Activated CD4-positive, alpha-beta T cell treated with anti-CD3 and anti-CD28 coated beads, Interleukin-2, amount 50 U/mL, for 4 hours (primary cell): ENCODE measurements around the gene SLC12A1.

ENCODE experiments used
- DNase-seq, 2 experiments: peaks; one replicate each; pipeline ENCODE4 v3.0.0-alpha.2; 2020

The SLC12A1 gene

GRCh38 chr15:48244921-48245320 is 38.8 kb downstream of the SLC12A1 start:
- no peak for DNase-seq

DNA sequence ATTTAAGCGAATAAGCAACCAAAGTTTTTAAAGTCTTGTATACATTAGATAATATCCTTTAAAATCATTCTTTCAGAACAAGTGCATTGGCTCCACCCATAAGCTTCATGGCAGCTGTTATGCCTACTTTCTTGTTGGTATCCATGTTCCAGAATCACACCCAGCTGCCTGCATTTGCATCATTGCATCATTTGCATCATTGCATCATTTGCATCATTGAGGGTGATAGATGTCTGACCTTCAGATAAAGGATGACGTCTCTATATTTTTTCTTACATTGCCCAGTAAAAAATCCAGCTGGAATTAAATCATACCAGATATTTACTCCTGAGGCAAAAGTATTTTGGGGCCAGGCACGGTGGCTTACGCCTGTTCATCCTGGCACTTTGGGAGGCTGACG is 42.3 kb downstream of the SLC12A1 start:
- no peak for DNase-seq

DNA sequence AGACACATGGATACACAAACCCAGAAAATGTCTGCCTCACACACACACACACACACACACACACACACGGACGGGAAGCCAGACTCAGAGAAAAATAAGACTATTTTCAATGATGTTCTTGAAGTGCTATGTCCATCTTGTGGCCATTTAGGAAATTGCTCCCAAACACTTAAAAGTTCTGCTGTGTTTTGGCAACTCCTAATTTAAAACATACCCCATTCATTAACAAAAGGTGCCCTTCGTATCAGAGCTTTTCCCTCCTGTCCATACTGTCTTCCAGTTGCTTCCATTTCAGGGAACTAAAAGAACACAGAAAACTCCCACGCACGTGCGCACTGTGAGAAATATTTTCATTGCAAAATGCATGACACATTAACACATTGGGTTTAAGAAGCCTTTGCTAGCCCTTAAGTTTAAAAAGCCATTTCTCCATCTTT is 44.6 kb downstream of the SLC12A1 start:
- no peak for DNase-seq

DNA sequence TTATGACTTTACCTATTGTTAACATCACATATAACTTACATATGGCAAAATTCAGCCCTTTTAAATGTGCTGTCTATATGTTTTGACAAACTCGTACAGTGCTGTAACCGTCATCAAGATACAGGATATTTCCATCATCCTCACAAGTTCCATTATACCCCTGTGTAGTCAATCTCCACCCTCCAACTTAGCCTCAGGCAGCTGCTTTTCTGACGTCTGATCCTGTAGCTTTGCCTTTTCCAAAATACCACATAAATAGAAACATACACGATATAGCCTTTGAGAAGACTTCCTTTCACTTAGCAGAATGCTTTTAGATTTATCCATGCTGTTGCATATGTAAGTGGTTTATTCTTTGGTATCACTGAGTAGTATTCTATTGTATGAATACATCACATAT is 47.1 kb downstream of the SLC12A1 start:
- no peak for DNase-seq

DNA sequence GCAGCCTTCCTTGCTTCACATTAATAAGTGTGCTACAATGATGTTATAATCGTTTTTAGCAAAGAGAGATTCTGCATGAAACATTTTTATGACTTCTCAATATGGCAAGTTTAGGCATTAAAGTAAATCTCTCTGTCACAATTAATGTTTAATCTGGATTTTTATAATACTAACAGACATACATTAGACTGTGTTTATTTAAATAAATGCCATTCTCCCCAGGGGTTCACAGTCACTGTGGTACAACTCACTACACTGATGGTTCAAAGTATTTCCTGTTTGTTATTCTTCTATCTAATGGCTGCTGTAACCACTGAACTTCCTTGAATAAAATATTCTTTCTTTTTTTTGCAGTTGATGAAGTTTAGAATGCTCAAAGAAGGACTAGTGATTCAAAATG is 59.0 kb downstream of the SLC12A1 start:
- DNase-seq, result no peak

DNA sequence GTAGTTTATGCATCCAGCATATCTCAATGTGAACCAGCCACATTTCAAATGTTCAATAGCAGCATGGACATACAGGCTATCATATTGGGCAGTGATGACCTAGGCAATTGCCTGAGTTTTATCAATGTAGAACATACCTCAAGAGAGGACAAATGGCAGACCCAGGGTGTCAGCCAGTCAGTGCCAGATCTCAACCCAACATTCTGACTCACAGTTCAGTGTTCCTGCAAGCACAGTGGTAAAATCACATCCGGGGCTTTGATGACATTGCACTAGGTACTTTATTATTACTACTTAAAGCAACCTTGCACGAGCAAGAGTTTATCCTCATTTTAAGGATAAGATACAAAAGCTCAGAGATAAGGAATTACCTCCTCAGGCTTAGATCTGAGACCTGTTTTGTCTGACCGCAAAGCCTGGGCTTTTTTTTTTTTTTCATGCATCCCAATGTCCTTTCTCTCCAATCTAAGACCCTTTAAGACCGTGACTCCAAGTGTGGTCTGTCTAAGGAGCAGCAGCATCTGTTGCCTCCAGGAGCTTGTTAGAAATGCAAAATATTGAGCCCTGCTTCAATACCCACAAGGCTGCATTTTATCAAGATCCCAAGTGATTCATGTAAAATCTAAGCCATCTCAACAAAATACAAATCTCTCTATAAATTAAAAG is 60.1 kb downstream of the SLC12A1 start:
- DNase-seq, result no peak

DNA sequence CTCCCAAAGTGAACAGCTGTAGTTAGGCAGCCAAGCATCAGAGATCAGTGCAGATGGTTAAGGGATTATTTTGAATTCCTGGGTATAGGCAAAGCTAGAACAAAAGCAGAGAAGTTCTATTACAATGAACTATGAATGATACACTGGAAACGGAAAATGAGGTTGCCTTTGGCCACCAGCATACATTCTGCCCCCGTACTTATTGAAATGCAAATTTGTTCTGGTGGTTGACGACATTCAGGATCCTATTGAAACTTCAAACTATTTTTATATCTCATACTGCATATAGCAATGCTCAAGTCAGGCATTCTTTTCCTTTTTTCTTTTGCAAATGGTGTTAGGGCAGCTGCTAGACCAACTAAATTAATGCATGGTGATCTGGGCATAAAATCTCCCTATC is 61.7 kb downstream of the SLC12A1 start:
- DNase-seq, result no peak

GRCh38 chr15:48273049-48273448 is 66.9 kb downstream of the SLC12A1 start:
- no peak for DNase-seq

DNA sequence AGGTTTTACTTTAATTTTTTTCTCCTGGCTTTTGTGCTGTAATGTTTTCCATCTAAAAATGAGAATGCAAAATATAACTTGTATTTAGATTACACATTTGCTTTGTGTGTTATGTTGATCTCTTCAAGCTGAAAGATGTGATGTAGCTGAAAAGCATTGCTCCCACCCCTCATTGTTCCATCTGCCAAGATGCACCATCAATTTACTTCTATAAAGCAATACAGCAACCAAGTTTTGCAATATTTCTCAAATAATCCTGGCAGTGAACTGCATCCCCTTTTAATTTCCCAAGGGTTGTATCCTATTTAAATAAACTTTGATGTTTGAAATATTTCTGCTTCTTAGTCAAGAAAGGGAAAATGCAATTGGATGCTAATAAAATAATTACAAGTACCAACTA is 72.6 kb downstream of the SLC12A1 start:
- no peak for DNase-seq

GRCh38 chr15:48279608-48280007 is 73.5 kb downstream of the SLC12A1 start:
- DNase-seq, result no peak

DNA sequence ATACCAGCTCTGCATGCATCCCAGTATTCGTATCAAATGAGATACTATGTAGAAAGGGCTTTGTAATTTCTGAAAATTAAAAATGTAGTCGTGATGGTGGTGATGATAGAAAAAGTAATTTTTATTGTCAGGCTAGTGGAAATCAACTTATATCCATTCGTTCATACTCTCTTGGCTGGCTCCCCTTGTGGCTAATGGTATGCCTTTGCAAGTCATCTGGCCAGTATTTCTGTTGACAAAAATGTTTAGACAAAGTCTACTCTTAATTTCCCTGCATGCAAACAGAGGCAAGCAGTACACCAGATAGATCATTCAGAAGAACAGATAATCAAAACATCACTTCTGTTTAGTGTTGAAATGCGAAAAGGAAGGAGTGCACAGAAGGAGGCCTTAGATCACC is 75.6 kb downstream of the SLC12A1 start:
- no peak for DNase-seq

- no peak for DNase-seq
Observed at GRCh38 chr15:48282216-48282615, 76.1 kb downstream of the SLC12A1 start.

DNA sequence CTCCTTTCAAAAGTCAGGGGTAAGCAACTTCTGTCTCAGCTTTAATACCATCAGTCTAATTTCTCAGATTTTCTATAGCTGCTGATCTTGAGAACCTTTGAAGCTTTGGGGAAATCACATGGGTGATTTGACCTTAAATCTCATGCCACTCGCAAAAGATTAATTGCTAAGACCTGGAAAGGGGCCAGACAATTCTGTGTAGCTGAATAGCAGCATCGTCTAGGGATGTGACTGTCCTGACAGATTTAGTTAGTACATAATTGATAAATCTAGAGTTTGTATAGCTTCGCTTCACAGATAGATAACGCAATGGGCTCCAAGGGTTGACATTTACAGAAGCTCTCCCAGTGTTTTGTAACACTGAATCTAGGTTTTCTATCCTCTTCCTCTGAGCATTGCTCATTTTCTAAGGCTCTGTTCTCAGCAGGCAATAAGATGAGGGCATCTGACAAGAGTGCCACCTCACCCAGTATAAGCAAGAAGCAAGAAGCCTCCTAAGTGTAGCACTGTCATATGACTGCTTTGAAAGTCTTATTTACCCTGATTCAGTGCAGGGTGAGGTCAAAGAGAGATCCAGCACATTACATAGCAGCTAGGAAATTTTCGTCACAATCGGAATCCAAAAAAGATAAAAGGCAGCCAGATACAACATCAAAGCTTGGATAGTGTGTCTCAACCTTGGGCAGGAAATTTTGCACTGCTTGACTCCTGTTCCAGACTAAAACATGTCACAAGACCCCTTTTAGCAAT is 77.5 kb downstream of the SLC12A1 start:
- DNase-seq, result no peak

DNA sequence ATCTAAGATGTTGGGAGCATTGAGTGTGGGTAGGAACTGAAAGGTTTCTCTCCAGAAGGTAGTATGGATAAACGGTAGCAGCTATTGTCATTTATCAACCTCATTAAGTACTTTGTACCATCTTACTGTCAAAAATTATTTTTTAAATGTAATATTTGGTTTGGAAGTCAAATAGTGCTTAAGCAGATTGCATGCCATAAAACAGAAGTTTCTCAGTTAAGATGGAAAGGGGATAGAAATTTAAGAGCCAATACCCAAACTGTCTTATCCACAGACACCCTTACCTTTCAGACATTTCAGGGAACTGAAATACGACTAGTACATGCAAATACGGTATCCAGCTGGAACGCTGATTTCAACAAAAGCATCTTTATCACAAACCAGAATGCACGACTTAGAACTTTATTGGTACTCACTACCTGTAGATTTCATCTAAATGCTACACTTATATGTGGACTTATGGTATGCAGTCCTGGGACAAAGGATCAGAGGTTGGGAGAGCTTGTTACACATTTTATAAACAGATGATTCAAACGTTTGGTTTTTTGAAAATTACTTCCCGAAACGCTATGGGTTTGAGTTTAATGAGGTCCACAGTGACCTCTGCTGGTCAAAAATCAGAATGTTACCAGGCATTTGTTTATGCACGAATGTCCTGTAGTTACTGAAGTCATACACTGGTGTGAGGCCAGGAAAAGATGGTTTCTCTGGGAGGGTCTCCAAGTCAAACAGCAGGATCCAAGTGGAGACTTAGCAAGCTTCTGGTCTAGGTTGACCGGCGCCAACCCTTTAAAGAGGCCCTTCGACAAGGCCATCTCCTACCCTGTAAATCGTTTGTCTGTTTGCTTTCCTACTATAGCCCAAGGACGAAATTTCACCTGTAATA is 79.5 kb downstream of the SLC12A1 start:
- DNase-seq, result peak in 1 of 2 experiments; percentile 11

- DNase-seq, result no peak
Observed at GRCh38 chr15:48289628-48290027, 83.5 kb downstream of the SLC12A1 start.

GRCh38 chr15:48292458-48292857 is 86.4 kb downstream of the SLC12A1 start:
- DNase-seq, result no peak

DNA sequence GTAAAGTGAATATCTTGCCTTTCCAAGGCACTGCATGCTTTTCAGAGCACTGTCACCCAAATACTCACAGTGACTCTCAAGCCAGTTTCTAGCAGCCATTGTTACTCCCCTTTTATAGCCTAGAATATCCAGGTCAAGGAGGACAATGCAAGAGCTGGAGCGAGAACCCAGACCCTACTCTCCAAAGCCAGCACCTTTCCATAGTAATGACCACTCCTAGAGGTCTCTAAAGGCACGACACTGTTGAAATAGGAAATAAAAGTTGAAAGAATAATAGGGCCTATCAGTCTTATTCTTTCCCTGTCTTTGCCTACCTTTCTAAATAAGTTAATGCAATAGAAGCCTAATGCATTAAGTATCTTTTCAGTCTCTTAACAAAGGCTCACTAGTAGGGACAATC is 91.6 kb downstream of the SLC12A1 start:
- DNase-seq, result no peak

DNA sequence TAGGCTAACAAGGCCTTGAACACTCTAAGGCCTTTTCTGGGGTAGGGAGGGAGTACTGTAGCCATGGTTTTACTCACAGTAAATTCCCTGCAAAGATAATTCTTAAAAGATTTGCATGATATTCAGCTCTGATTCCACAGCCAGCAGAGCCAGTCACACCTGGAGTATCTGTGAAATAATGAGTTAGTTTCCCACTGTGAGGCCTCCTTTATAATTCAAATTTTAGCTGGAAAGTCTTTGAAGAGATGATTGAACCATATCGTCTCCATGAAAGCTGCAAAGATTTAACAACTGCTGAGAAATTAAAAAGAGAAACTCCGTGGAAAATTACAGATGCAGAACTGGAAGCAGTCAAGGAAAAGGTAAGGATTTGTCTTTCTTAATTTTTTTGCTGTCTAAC is 92.8 kb downstream of the SLC12A1 start:
- no peak for DNase-seq

GRCh38 chr15:48300038-48300437 is 93.9 kb downstream of the SLC12A1 start:
- DNase-seq, result no peak

DNA sequence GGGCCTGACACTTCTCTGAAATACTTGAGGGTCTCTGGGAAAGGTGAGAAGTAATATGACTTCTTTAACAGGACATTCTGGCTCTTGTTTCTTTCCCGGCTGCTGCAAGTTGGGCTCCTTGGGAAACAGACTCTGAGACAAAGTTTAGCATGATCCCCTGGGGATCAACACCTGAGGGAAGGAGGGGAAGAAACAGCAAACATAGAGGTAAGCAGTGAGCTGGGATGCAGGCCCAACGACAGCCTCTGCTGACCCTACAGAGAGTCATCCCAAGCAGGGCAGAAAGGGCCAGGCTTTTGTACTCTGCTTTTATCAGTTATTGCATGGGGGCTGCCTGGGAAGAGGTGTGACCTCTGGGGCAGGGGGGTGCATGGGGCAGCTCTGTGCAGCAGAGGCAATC is 98.3 kb downstream of the SLC12A1 start:
- no peak for DNase-seq

- DNase-seq, result no peak
Observed at GRCh38 chr15:48306639-48307038, 100.5 kb downstream of the SLC12A1 start.

DNA sequence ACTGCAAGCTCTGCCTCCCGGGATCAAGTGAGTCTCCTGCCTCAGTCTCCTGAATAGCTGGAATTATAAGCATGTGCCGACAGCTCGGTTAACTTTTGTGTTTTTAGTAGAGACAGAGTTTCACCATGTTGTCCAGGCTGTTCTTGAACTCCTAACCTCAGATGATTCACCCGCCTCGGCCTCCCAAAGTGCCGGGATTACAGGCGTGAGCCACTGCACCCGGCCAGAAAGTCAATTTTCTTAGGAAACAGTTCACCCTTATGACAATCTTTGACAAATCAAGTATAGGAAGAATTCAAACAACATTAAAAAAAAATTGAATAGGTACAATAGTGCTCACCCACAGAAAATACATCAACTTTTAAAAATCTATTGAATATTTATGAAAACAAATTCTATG is 101.5 kb downstream of the SLC12A1 start:
- no peak for DNase-seq

DNA sequence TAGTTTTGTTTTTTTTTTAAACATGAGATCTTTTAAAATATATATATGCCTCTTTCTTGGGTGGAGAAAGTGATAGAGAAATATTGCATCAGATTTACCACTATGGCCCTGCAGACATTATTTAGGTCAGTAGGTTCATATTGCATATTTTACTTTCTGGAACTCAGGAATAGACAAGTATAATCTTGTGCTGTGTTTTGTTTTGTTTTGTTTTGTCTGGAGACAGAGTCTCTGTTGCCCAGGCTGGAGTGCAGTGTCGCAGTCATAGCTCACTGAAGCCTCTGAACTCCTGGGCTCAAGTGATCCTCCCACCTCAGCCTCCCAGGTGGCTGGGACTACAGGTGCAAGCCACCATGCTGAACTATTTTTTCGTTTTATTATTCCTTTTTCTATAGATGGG is 103.6 kb downstream of the SLC12A1 start:
- DNase-seq, result no peak

DNA sequence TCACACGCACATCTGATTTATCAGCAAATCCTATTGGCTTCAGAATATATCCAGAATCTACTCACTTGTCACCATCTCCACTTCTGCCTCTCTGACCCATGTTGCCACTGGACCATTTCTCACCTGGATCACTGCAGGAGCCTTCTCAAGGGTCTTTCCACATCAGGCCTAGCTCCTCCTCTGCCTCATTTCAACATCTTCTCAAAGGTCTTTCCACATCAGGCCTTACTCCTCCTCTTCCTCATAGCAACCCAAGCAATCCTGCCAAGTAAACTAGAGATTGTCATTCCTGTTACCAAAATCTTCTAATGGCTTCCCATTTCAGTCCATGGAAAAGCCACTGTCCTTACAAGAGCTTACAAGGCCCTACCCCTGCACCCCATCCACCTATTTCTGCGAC is 107.1 kb downstream of the SLC12A1 start:
- no peak for DNase-seq
